ENCODE data around the gene GRAPL.
"Not testable (repeated sequence)": the region's sequence is repeated elsewhere in the genome, so short reads cannot be mapped to it uniquely, and the experiment has no call there.

- TF ChIP-seq, protein P1, sequence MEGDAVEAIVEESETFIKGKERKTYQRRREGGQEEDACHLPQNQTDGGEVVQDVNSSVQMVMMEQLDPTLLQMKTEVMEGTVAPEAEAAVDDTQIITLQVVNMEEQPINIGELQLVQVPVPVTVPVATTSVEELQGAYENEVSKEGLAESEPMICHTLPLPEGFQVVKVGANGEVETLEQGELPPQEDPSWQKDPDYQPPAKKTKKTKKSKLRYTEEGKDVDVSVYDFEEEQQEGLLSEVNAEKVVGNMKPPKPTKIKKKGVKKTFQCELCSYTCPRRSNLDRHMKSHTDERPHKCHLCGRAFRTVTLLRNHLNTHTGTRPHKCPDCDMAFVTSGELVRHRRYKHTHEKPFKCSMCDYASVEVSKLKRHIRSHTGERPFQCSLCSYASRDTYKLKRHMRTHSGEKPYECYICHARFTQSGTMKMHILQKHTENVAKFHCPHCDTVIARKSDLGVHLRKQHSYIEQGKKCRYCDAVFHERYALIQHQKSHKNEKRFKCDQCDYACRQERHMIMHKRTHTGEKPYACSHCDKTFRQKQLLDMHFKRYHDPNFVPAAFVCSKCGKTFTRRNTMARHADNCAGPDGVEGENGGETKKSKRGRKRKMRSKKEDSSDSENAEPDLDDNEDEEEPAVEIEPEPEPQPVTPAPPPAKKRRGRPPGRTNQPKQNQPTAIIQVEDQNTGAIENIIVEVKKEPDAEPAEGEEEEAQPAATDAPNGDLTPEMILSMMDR (IDR thresholded peaks at IDR 0.05) = not testable (repeated sequence)
- not testable (repeated sequence) for TF ChIP-seq POLR2A (IDR thresholded peaks at IDR 0.05)
Observed at GRCh38 chr17:19203429-19203828, 76.0 kb downstream of the GRAPL start.
